Type B pancreatic cell (in vitro differentiated cells): ENCODE measurements around the gene KRT26. TPM values are rescaled to one million over a fixed set of nuclear protein-coding genes. Genes with fewer than 3 reads are reported as not detected.

ENCODE experiments used
- DNase-seq: peaks from one replicate; pipeline ENCODE4 v3.0.0; 2021; ENCODE audit warnings: mixed read lengths; ENCODE audit not compliant: unreplicated experiment; ENCODE audit errors: extremely low spot score
- H3K27ac Mint-ChIP-seq: 2 replicates; pipeline ENCODE4 v1.8.0; 2021; ENCODE audit warnings: mild to moderate bottlenecking, mixed read lengths
- H3K27me3 Mint-ChIP-seq: 2 replicates; pipeline ENCODE4 v1.8.0; 2021; ENCODE audit warnings: mixed read lengths
- H3K36me3 Mint-ChIP-seq: 2 replicates; pipeline ENCODE4 v1.8.0; 2021; ENCODE audit warnings: mixed read lengths
- H3K4me1 Mint-ChIP-seq: one replicate; pipeline ENCODE4 v1.8.0; 2021; ENCODE audit warnings: mixed read lengths; ENCODE audit not compliant: unreplicated experiment
- H3K4me3 Mint-ChIP-seq: 2 replicates; pipeline ENCODE4 v1.8.0; 2021; ENCODE audit warnings: mild to moderate bottlenecking, mixed read lengths
- H3K9me3 Mint-ChIP-seq: 2 replicates; pipeline ENCODE4 v1.8.0; 2021; ENCODE audit warnings: mixed read lengths
- CTCF ChIP-seq: fragments of 200-600 bp; sonication (generic); conservative IDR thresholded peaks from 2 replicates; pipeline ENCODE4 v1.5.0; 2021; ENCODE audit warnings: antibody characterized with exemption, mild to moderate bottlenecking
- total RNA-seq: library from RNA; stranded (reverse); gene quantifications from 2 replicates; pipeline ENCODE4 v1.2.1, GENCODE V29; 2021; ENCODE audit warnings: low replicate concordance

The KRT26 gene
- total RNA-seq, 1 donor from 2014 or later: not detected

GRCh38 chr17:40794466-40794865, 22.5 kb upstream of the KRT26 start:
- H3K27me3 Mint-ChIP-seq: peaks cover 25% of the 10 kb centered on the region
- DNase-seq: no peak

DNA sequence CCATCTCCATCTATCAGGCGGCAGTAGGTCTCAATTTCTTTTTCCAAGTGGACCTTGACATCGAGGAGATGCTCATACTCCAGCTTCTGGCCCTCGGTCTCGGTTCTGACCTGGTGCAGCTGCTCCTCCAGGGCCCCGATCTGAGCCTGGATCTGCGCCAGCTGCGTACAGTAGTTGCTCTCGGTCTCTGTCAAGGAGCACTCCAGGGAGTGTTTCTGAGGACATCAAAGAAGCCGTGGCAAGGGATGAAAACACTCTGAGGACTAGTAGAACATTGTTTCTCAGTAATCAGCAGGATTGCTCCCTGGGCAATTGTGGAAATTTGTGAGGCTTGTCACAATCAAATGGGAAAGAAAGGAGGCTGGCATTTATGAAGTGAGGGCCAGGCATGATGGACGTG, 21.8 kb upstream of the KRT26 start:
- no peak overlapping the region for H3K27ac Mint-ChIP-seq
- peaks cover 21% of the 10 kb centered on the region for H3K27me3 Mint-ChIP-seq
- H3K4me3 Mint-ChIP-seq: no peak overlapping the region
- TF ChIP-seq CTCF: no peak
- DNase-seq: no peak
- H3K9me3 Mint-ChIP-seq: no peaks in the 10 kb centered on the region
- H3K4me1 Mint-ChIP-seq: no peaks in the 10 kb centered on the region
- H3K36me3 Mint-ChIP-seq: no peaks in the 10 kb centered on the region

More at GRCh38 chr17:40794466-40794865, 22.5 kb upstream of the KRT26 start:
- H3K36me3 Mint-ChIP-seq: no peaks in the 10 kb centered on the region
- no peak overlapping the region for H3K4me3 Mint-ChIP-seq
- H3K4me1 Mint-ChIP-seq: no peaks in the 10 kb centered on the region
- H3K27ac Mint-ChIP-seq: no peak overlapping the region
- no peak for TF ChIP-seq CTCF
- H3K9me3 Mint-ChIP-seq: no peaks in the 10 kb centered on the region

- no peak for DNase-seq
These were observed 19.9 kb upstream of the KRT26 start for GRCh38 chr17:40791787-40792436.

GRCh38 chr17:40791111-40791510, 19.1 kb upstream of the KRT26 start:
- no peaks in the 10 kb centered on the region for H3K9me3 Mint-ChIP-seq
- no peak overlapping the region for H3K4me3 Mint-ChIP-seq
- H3K27ac Mint-ChIP-seq: no peak overlapping the region
- TF ChIP-seq CTCF: no peak
- no peaks in the 10 kb centered on the region for H3K4me1 Mint-ChIP-seq
- peaks cover 14% of the 10 kb centered on the region for H3K27me3 Mint-ChIP-seq
- DNase-seq: no peak
- no peaks in the 10 kb centered on the region for H3K36me3 Mint-ChIP-seq

More at GRCh38 chr17:40791787-40792436, 19.9 kb upstream of the KRT26 start:
- TF ChIP-seq CTCF: peak; percentile 76
- no peak overlapping the region for H3K4me3 Mint-ChIP-seq
- H3K9me3 Mint-ChIP-seq: no peaks in the 10 kb centered on the region
- H3K4me1 Mint-ChIP-seq: no peaks in the 10 kb centered on the region
- H3K36me3 Mint-ChIP-seq: no peaks in the 10 kb centered on the region
- H3K27me3 Mint-ChIP-seq: peaks cover 18% of the 10 kb centered on the region
- H3K27ac Mint-ChIP-seq: no peak overlapping the region

GRCh38 chr17:40782450-40782849, 10.4 kb upstream of the KRT26 start, which contains the start of gene KRT27:
KRT27 (minus strand) TSS chr17:40782550; CDS start chr17:40782493, 57 bp downstream.
- TF ChIP-seq CTCF: no peak
- Mint-ChIP-seq H3K36me3 (no peaks in the 10 kb centered on the region), H3K4me3 (no peak within 1 kb of the TSS), H3K4me1 (no peaks in the 10 kb centered on the region), H3K27me3 (peaks cover 2% of the 10 kb centered on the region), H3K9me3 (no peaks in the 10 kb centered on the region), H3K27ac (no peak within 1 kb of the TSS)
- no peak for DNase-seq
